Renal cortex interstitium (tissue), 11 donors: ENCODE data around the gene VAX1. TPM values are rescaled to one million over a fixed set of nuclear protein-coding genes. Genes with fewer than 3 reads are reported as not detected.
"Not testable (repeated sequence)": the region's sequence is repeated elsewhere in the genome, so short reads cannot be mapped to it uniquely, and the experiment has no call there.

Experiments used
- DNase-seq, 11 donors: peaks; one replicate each; pipeline ENCODE4 v3.0.0-alpha.2; 2013; ENCODE audit warnings: low read depth in 9 of 11, low spot score in 4 of 11; ENCODE audit errors: extremely low read depth in 1 of 11
- polyA plus RNA-seq, 3 donors: library from polyadenylated mRNA; unstranded; fragments of 120-200 nt; gene quantifications; one replicate each; pipeline ENCODE4 v1.2.1, GENCODE V29; 2013; ENCODE audit not compliant: insufficient read length in 3 of 3

Gene VAX1
- polyA plus RNA-seq, 3 donors, result not detected

DNA sequence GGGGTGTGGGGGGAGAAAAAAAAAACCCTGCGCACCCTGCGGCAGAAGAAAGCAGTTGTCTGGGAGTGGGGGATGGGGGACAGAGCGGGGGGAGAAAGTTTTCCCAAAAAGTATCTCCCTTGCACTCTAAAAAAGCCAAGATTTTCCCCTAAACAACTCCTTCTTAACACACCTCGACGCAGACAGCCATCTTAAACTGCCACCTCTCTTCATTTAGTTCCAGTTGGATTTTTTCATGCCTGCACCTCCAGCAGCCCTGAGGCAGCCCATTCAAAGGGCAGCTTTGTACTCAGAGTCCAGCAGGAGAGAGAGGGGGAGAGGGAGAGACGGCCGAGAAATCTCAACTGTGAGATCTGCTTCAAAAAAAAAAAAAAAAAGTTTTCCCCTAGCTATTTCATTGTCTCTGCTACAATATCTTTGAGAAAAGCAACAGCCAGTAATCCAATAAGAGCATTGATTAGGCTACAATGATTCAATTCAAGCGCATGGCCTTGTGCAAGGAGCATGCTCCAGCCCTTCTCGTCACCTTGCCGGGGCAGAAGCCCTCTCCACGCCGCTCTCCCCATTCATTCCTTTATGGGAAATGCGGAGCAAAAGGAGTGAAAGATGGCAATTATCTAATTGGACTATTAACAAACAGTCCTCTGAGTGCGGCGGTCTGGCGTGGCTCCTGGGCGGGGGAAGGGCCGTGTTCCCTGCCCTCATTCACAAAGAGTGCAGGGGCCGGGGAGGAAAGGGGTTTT lies 939 bp upstream of the VAX1 start:
- no peak for DNase-seq

- DNase-seq, result peak in 1 of 11 donors; percentile 26
These were observed 799 bp downstream of the VAX1 start for GRCh38 chr10:117137031-117137910.

GRCh38 chr10:117136391-117136975 lies 1.6 kb downstream of the VAX1 start:
- no peak for DNase-seq

DNA sequence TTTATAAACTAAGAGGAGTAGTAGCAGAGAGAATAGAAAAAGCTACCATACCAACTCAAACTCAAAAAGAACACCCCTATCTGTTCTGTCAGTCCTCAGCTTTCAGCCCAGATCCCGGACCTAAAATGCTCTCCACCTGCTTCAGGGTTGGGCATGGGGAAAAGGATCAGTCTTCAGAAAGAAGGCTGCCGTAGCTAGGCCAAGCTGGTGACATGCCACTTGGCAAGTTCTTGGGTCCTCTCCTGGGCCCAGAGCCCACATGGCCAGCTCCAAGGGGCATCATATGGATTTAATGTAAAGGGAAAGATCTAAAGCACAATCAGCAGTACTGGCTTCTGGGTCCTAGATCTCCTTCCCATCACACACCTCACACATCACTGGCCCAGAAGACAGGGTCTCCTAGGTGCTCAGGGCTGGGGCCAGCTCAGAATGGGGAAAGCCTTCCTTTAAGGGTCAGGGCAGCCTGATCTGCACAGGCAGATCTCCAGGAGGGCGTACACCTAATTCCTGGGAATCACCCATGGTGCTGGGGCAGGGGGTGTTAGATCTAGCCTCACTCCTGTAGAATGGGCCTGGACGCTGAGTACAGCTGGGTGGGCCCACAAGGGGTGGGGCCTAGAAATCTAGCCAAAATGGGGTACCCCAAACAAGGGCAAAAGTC lies 2.5 kb downstream of the VAX1 start:
- no peak for DNase-seq

GRCh38 chr10:117135026-117135372 lies 3.1 kb downstream of the VAX1 start:
- no peak for DNase-seq

DNA sequence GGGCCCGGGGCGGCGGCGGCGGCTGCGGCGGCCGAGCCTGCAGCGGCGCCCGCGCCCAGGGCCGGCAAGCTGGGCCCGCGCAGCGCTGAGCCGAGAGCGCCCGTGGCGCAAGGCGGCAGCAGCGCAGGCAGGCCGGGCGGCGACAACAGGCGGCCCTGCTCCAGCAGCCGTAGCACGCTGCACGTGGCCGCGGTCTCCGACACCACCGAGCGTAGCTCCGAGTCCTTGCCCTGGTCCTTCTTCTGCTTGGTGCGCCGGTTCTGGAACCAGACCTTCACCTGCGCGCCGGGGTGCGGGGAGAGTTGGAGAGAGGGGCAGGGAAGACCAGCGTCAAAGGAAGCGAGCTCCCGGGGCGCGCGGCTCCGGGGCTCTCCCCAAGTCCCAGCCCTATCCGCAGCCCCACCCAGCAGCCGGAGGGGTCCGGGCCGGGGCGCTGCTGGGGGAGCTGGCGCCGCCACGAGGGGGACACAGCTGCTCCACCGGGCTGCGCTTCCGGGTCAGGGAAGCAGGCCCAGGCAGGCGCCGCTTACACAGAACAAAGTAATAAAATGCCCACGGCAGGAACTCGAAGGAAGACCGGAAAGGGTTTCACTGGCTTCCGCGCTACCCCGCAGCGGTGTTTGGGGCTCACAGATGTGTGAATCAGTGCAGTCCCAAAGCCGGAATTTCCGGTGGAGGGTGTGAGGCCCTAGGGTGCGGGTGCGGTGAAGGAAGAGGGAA lies 3.6 kb downstream of the VAX1 start:
- DNase-seq, result no peak

DNA sequence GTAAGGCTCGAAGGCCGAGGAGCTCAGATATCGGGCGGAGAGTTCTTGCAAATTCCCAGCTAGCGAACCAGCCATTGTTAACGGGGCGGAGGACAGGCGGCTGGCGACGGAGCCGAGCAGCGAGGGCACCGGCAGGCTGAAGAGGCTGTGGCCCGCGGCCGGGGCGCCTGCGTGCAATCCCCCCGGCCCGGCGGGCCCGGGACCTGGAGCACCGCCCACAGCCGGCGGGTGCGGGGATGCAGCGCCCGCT lies 4.1 kb downstream of the VAX1 start:
- no peak for DNase-seq

DNA sequence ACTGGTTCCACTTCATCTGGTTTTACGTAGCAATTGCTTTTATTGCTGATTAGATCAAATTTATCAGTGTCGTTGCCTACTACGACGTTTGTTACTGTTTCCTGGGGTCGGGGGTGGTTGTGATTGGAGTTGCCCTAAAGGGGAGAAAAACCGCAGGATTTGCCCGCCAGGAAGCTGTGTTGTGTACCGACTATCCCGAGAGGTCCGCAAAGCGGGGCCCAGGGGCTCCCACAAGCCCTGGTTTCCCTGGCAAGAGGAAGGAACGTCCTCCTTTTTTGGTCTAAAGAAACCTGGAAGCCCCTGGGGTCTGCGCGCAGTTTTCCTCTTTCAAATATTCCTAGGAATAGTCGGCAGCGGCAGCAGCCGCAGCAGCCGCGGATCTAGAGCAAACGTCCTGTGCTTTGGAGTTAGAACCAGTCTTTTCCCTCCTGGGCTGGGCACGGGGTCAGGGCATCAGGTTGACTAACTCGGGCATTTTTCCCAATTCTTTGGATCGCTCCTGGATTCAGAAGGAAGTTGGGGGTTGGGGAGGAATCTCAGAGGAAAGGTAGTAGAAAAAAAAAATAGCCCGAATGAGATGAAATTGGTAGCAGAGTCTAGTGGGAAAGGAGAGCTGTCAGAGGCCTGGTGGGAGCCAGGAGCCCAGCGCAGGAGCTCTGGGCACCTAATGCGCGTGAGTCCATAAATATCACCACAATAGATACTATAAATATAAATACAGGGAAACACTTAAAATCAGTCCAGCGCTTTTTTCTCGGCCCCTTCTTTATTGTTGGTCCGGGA lies 4.6 kb downstream of the VAX1 start:
- no peak for DNase-seq

- DNase-seq, result peak in 1 of 11 donors; percentile 39
These were observed 5.3 kb downstream of the VAX1 start for GRCh38 chr10:117132751-117133231.

DNA sequence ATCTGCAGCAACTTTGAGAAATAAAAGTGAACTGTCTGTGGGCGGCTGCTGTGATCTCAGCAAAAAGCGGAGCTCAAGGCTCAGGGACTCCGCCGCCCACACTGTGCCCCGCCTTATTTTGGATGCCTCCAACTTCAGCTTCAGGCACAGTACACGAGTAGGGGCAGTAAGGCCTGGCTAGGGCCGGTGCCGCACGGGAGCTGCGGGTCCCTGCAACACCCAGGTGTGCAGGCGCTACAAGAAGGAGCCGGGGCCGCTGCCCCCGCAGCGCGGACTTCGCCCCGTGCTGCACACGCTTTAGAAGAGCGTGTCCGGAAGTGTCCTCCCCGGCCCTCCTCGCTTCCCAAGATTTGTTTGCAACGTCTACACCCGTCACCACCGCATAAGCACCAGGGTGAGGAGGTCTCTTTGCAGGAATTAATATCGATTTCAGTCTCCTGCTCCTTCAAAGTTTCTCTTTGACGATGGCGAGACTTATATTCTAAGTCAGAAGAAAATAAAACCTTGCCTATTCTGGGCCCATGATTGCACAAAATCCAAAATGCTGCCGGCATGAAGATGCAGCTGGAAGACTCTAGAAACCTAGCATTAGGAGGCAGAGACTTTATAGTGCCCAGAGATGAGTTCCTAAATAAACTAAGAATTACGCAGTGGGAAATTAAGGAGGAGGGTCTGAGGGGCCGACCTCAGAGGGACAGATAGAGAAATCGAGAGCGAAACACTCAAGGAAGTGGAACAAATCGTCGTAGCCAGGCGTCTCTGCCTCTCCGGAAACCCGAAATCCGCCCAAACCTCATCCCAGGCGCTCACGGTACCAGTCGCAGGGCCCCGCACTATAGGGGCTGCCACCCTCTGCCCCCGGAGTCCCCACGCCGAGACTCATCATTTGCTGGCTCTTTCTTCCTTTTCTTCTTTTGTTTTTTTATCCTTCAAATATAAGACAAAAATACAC lies 6.4 kb downstream of the VAX1 start:
- DNase-seq, result no peak

- DNase-seq, result no peak
These were observed 7.2 kb downstream of the VAX1 start for GRCh38 chr10:117130862-117131375.

DNA sequence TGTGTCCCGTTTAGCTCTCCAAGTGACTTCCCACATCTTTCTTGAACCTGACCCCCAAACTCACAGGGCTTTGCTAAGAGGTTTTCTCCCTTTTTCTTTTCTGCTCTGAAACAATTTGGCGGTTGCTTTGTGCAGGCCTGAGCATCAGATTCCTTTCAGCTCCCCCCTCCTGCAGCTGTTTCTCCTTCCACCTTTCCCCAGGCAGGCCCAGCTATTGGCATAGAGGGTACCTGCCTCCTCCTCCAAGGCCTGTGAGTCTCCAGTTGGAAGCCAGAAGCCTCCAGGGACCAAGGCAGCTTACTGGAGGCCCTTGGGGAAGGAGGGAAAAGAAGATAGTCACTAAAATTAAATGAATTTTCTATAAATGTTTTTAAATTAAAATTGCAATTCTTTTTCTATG lies 7.7 kb downstream of the VAX1 start:
- DNase-seq, result no peak

DNA sequence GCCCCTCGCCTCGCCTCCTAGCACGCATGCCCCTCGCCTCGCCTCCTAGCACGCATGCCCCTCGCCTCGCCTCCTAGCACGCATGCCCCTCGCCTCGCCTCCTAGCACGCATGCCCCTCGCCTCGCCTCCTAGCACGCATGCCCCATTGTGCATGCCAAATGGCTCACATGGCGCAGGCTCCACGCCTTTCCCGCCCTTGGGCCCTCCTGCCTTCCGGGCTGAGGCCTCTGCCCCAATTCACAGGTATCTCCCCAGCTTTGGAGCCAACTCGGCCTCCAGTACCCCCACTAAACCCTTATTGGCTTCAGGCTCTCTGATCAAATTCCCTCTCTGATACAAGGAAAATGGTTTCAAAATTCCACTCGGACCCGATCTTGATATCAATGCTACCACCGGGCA lies 11.4 kb downstream of the VAX1 start:
- DNase-seq, result not testable (repeated sequence)

GRCh38 chr10:117126034-117126433 lies 12.0 kb downstream of the VAX1 start:
- DNase-seq, result no peak

DNA sequence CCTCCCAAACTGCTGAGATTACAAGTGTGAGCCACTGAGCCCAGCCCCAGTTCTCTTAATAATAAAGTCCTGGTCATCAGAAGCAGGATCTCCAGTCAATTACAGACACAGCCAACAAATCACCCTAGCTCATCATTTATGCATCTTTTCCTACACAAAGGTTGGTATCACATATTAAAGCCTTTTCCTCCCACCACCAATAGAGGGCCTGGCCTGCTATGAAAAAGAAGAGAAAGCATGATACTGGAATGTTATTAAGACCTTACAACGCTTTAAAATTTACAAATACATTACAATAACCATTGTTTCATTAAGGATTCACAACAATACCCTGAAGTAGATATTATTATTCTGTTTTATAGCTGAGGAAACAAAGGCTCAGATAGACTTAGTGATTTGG lies 25.9 kb downstream of the VAX1 start:
- DNase-seq, result no peak

DNA sequence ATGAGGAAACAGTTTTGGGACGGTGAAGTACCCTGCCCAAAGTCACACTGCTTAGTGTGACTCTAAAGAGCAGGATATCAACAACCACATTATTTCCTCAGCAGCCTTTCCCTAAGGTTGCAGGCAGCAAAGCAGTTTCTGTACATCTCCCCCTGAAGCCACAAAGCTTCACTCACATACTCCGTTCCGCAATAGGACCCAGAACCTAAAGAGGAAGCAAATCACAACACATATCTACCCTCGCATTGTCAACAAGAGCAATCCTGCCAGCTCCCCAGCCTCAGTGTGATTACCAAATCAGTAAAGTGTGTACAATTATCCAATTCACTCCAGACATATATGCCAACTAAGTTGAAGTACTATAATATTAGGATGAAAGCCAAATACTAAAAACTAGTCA lies 30.8 kb downstream of the VAX1 start:
- no peak for DNase-seq

- DNase-seq, result no peak
These were observed 41.4 kb downstream of the VAX1 start for GRCh38 chr10:117096599-117097201.
